Suprapubic skin (tissue), 3 donors: Measurements from ENCODE around the gene PPP2R2C.

Source experiments
- POLR2AphosphoS5 ChIP-seq, 3 donors: sonication (generic); formaldehyde crosslinking; IDR thresholded peaks; one replicate each; pipeline ENCODE4 v1.6.1; 2017; ENCODE audit warnings: antibody characterized with exemption in 3 of 3
- TF ChIP-seq, protein P1 (sequence below), 2 donors: fragments of 200-600 bp in 1 of 2; fragments of 450-650 bp in 1 of 2; sonication (generic) in 1 of 2; IDR thresholded peaks; one replicate each; pipeline ENCODE4 v1.5.1; 2016 to 2019; ENCODE audit warnings: antibody characterized with exemption in 2 of 2, mild to moderate bottlenecking in 1 of 2, moderate library complexity in 1 of 2

DNA sequence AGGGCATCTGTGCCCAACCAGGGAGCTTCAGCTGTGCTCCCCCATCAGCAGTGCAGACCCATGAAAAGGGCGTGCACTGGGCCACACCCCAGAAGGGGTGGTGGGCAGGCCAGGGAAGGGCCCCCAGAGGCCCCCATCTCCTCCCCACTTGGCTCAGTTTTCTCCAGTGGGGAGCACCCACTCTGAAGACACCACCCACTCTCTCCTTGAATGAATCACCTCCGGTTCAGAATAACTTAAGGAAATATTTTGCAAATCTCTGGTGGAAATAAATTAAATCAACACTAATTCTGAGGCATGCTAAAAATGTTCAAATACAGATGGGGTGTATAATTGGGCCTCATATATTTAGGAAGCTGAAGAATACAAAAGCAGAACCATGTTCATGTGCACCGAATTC is 41.3 kb upstream of the PPP2R2C start:
- TF ChIP-seq, protein P1, sequence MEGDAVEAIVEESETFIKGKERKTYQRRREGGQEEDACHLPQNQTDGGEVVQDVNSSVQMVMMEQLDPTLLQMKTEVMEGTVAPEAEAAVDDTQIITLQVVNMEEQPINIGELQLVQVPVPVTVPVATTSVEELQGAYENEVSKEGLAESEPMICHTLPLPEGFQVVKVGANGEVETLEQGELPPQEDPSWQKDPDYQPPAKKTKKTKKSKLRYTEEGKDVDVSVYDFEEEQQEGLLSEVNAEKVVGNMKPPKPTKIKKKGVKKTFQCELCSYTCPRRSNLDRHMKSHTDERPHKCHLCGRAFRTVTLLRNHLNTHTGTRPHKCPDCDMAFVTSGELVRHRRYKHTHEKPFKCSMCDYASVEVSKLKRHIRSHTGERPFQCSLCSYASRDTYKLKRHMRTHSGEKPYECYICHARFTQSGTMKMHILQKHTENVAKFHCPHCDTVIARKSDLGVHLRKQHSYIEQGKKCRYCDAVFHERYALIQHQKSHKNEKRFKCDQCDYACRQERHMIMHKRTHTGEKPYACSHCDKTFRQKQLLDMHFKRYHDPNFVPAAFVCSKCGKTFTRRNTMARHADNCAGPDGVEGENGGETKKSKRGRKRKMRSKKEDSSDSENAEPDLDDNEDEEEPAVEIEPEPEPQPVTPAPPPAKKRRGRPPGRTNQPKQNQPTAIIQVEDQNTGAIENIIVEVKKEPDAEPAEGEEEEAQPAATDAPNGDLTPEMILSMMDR (IDR thresholded peaks at IDR 0.05), result no peak
- no peak for TF ChIP-seq POLR2AphosphoS5 (IDR thresholded peaks at IDR 0.05)
